Measurements from ENCODE around the gene PLIN4. TPM values are rescaled to one million over a fixed set of nuclear protein-coding genes. Genes with fewer than 3 reads are reported as not detected.

The PLIN4 gene
- total RNA-seq, 1 donor from 2014 or later = 58.1 TPM

DNA sequence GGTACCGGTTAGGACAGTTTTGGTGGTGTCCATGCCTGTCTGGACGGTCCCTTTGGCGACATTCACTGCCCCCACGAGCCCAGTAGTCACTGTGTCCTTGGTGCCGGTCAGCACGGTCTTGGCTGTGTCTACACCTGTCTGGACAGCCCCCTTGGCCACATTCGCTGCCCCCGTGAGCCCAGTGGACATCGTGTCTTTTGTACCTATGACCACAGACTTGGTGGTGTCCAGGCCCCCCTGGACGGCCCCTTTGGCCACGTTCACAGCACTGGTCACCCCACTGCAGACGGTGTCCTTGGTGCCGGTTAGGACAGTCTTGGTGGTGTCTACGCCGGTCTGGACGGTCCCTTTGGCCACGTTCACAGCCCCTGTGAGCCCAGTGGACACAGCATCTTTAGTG lies 6.2 kb downstream of the PLIN4 start:
- ATAC-seq (no peak), DNase-seq (ENCODE audit: low spot score) (no peak)
- intact Hi-C loops (cut with DNase I) = no loop called here

DNA sequence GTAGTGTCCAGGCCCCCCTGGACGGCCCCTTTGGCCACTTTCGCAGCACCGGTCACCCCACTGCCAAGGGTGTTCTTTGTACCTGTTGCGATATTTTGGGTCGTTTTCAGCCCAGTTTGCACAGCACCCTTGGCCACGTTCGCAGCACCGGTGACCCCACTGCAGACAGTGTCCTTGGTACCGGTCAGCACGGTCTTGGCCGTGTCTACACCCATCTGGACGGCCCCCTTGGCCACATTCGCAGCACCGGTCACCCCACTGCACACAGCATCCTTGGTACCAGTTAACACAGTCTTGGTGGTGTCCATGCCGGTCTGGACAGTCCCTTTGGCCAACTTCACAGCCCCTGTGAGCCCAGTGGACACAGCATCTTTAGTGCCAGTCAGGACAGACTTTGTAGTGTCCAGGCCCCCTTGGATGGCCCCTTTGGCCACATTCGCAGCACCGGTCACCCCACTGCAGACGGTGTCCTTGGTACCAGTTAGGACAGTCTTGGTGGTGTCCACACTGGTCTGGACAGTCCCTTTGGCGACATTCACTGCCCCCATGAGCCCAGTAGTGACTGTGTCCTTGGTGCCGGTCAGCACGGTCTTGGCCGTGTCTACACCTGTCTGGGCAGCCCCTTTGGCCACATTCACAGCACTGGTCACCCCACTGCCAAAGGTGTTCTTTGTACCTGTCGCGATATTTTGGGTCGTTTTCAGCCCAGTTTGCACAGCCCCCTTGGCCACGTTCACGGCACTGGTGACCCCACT lies 6.8 kb downstream of the PLIN4 start:
- ATAC-seq (no peak), DNase-seq (ENCODE audit: low spot score) (peak; percentile 56)
- intact Hi-C loops (cut with DNase I) = no loop called here

DNA sequence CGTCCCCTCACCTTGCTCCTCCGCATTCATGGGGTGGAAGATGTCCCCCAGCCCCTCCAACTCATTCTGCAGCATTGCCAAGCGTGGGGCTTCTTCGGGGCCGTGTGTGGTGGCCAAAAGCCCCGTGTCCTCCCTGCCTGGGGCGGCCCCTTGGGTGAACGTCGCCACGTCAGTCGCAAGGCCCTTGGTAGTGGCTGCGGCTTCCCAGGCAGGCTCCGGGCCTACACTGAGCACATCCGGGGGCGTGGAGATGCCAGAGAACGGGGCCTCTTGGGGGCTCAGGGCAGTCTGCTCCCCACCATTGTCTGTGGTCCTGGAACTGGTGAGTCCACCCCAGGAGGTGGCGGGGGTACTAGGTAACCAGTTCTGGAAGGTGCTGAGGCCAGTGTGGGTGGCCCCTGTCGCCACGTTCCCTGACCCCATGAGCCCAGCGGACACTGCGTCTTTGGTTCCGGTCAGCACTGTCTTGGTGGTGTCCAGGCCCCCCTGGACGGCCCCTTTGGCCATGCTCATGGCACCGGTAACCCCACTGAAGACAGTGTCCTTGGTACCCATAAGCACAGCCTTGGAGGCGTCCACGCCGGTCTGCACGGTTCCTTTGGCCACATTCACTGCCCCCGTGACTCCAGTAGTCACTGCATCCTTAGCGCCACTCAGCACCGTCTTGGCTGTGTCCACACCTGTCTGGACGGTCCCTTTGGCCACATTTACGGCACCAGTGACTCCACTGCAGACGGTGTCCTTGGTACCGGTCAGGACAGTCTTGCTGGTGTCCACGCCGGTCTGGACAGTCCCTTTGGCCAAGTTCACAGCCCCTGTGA lies 7.6 kb downstream of the PLIN4 start:
- DNase-seq (ENCODE audit: low spot score) (no peak), ATAC-seq (peak; percentile 21)
- intact Hi-C loops (cut with DNase I) = no loop called here

DNA sequence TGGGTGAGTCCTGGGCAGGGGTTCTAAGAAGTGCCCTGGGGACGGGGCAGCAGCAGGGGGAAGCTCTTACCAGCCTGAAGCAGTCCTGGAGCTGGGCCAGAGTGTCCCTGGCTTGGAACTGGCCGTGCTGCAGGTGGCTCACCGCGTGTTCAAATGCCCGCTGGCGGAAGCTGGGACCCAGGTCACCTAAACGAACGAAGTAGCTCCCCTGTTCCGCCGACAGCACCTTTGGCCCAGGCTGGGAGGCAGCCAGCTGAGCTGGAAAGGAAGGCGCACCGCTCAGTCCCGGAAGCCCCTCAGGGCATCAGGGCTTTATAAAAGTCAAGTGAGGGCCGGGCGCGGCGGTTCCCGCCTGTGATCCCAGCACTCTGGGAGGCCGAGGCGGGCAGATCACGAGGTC lies 9.6 kb downstream of the PLIN4 start:
- intact Hi-C loops (cut with DNase I) = no loop called here
- no peak for DNase-seq (ENCODE audit: low spot score)
- ATAC-seq = no peak

DNA sequence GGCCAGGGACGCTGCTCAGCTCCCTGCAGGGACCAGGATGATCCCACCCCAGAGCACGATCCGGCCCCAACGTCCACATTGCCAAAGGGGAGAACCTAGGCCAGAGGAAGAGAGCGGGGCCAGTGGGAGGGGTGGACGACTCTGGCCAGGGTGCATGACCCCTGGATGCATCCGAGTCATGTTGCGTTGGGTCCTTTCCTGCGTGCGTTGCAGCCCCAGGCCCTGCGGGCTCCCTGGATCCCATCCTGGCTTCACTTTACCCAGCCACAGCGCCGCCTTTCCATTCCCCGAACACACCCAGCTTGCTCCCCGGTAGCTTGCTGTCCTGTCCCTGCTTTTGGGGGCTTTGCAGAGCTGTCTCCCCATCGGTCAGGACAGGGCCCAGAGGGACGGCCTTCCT lies 10.5 kb downstream of the PLIN4 start:
- DNase-seq (ENCODE audit: low spot score) (no peak), ATAC-seq (no peak)
- intact Hi-C loops (cut with DNase I) = no loop called here

DNA sequence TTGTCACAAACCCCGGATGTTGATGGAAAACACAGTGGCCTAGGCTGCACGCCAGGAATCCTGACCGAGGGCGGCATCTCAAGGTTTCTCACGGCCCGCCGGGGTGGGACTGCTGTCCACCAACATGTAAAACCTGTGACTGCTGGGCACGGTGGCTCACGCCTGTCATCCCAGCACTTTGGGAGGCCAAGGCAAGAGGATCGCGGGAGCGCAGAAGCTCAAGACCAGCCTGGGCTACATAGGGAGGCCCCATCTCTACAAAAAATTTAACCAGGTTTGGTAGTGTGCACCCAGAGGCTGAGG lies 11.2 kb downstream of the PLIN4 start:
- ATAC-seq (no peak), DNase-seq (ENCODE audit: low spot score) (no peak)
- intact Hi-C loops (cut with DNase I) = no loop called here

DNA sequence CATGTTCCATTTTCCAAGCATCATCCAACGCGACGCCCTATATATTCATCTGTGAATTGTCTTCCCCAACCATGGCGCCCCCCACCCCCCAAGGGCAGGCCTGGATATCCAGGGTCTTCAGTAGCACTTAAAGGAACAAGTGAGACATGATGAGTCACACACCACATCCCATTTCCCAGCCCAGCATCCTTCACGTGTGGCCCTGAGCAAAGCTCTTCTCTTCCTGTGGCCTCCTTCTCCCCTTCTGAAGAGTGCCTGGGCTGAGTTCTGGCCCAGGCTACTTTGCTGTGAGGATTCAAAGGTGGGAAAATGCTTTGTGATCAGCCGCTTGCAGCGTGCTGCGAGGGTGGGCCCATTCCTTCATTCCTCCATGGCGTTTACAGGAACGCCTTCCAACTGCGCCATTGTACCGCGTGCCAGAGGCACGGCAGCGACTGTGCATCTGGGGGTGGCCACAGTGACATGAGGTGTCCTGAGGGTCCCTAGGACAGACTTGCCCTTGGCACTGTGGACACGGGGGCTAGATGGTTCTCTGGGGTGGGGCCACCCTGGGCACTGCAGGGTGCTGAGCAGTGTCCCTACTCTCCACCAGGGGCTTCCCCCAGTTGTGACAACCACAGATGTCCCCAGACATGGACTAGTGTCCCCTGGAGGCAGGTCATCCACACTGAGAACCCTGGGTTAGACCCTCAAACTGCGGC lies 11.7 kb downstream of the PLIN4 start:
- ATAC-seq = no peak
- no peak for DNase-seq (ENCODE audit: low spot score)
- intact Hi-C loops (cut with DNase I) = no loop called here

DNA sequence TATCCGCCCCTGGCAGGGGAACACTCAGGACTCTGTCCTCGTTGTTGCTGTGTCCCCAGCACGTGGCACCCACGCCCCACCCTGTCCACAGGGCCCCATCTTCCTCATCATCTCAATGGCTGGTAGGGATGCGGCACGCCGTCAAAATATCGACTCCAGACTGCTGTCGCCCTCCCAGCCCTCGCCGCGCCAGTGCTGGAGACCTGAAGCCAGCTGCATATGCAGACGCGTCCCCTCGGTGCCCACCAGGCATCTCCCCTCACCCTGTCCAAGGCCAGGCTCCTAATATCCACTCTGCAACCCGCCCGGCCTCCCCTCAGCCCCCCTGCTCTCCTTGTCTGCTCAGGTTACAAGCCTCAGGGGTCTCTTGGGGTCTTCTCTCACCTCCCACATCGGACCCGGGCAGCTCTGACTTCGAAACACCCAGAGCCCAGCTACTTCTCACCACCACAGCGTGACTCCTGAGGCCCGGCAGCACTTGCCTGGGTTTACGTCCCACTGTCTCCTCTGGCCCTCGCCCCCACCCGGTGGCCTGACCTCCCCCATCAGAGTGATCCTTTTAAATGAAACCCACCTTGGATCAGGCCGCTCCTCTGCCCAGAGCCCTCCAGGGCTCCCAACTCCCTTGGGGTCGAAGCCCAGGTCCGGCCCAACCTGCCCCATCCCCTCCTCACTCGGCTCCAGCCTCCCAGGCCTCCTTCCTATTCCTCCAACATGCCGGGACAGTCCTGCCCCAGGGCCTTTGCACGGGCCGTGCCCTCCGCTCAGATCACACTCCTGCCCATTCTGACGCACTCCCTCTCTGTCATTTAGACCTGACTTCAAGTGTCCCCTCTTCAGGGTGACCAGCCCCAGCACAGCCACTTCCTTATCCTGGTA lies 12.5 kb downstream of the PLIN4 start:
- intact Hi-C loops (cut with DNase I) = no loop called here
- ATAC-seq (no peak), DNase-seq (ENCODE audit: low spot score) (no peak)

DNA sequence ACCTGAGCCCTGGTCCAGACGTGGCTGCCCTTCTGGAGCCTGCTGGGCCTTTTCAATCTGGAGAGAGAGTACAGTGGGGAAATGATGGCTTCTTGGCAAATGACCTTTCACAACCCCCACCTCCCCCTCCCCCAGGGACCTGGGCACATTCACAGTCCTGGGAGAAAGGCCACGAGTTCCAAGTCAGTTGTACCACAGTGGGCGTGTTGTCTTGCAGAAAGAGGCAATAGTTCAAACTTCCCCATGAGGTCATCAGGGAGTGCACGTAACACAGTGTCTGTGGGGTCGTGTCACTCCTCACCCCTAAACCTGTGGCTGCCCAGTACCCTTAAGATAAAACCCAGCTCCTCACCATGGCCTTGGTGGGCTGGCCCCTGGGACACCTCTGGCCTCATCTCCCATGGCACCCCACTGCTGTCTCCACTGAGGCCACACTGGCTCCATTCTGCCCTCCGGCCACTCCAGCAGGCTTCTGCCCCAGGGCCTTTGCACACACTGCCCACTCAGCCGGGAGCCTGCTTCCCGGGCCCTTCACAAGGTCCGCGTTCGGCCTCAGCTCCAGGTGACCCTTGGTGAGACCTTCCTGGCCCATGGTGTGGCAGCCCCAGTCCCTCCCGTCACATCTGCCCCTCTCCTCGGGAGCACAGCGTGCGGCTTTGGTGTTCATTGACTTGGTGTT lies 13.3 kb downstream of the PLIN4 start:
- intact Hi-C loops (cut with DNase I) = no loop called here
- DNase-seq (ENCODE audit: low spot score) = no peak

DNA sequence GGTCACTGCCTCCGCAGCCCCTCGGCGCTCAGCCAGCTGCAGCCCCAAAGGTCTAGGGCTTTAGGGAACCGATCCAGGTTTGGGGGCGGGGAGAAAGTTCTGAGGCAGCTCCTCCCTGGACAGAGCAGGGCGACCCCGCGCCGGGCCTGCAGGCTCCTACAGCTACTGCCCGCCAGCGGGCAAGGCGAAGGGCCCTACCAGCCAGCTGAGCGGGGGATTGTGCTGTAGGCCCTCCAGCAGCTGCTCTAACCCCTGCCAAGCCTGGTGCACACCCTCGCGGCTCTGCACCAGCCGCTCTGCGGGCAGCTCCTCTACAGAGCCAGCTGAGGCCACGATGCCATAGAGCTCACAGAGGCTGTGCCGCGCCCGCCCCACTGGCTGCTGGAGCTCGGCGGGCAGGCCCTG lies 14.0 kb downstream of the PLIN4 start:
- ATAC-seq (peak; percentile 18), DNase-seq (ENCODE audit: low spot score) (no peak)
- intact Hi-C loops (cut with DNase I) = no loop called here

More for the DNA sequence above, 13.3 kb downstream of the PLIN4 start:
- peak; percentile 20 for ATAC-seq

DNA sequence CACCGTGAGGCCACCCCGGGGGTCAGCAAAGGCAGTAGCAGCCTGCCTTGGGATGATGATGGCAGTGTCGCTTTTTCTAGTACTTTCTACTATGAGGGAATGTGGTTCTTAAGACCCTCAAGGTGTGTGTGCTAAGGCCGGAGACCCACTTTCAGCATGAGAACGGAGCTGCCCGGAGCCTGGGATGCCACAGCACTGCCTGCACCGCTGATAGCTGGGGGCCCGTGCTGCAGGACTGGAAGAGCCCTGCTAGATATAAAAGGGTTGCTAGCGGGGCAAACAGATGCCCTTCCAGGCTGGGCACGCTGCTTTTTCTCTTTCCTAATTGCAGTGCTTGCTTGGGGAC lies 14.5 kb downstream of the PLIN4 start:
- DNase-seq (ENCODE audit: low spot score) = no peak
- intact Hi-C loops (cut with DNase I) = no loop called here
- no peak for ATAC-seq

DNA sequence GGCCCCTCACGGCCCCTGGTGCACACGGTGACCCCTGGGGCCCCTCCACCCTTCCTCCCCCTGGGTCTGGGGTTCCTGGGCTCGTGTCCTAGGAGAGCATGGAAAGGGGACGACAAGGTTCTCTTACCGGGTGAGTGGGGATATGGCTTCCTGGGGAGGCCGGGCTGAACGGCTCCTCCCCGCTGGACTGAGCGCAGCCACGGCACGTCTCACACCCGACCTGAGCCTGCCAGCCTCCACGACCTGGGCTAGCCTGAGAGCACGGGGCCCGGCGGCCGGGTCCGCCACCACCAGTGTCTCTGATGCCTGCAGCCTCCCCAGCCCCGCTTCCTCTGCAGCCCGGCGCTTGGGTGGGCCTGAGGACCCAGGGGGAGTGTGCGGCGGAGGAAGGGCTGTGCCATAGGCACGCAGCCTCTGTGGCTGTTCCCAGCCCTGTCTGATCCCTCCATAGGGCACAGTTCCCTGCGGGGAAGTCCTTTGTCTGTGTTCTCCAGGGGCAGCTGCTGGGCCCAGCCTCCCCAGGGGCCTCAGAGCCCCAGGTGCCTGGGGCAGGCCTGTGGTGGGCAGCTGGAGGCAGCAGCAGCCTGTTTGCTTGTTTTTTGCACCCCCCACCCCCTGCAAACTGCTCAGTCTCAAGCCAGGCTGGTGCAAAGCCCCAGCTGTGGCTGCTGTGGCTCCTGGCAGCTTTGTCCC lies 15.0 kb downstream of the PLIN4 start:
- ATAC-seq = no peak
- intact Hi-C loops (cut with DNase I) = no loop called here
- DNase-seq (ENCODE audit: low spot score) = peak; percentile 57

DNA sequence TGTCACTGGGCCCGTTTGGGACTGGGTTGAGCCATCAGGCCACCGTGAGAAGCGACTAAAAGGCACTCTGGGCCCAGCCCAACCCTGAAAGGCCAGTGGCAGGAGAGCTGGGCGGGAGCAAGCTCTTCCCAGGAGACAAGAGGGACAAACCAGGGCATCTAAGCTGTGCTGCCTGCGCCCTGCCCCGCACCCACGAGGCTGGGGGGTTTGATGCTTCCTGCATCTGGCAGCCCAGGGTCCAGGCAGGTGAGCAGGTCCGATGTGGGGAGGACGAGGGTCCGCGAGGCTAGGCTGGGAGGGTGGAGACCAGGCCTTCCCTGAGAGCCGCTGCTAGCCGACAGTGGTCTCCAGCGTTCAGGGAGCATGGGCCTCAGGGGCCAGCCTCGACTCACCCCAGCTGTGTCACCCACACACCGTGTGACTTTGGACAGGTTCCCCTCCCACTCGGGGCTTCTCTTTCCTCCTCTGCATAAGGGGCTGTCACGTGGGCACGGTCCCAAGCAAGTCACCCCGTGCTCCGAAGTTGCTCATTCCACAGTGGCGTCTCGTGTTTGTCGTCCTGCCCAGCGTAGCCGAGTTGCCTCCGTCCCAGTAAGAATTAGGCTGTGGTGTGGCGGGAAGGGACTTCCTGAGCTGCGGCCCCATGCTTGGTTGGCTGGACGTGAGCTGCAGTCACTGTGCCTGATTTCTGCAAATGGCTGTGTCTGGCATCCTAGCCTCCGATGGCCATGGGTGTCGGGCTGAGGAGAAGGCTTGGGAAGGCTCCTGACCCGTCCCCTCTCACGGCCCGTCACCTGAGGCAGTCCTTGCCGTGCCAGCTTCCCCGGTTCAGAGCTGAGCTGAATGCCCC lies 15.8 kb downstream of the PLIN4 start:
- intact Hi-C loops (cut with DNase I) = no loop called here
- DNase-seq (ENCODE audit: low spot score) (no peak), ATAC-seq (no peak)

DNA sequence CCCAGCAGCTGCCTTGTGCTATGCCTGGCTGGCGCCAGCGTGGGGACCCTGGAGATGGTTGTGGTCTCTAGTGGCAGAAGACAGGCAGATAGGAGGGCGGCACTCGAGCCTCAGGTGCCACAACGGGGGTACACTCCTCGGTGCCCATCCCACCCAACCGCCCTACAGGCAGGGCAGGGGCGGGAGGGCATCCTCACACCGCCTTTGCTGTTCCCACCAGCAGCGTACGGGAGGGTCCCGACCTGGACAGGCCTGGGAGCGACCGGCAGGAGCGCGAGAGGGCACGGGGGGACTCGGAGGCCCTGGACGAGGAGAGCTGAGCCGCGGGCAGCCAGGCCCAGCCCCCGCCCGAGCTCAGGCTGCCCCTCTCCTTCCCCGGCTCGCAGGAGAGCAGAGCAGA lies 16.6 kb downstream of the PLIN4 start:
- DNase-seq (ENCODE audit: low spot score) (peak; percentile 51), ATAC-seq (no peak)
- intact Hi-C loops (cut with DNase I) = no loop called here

DNA sequence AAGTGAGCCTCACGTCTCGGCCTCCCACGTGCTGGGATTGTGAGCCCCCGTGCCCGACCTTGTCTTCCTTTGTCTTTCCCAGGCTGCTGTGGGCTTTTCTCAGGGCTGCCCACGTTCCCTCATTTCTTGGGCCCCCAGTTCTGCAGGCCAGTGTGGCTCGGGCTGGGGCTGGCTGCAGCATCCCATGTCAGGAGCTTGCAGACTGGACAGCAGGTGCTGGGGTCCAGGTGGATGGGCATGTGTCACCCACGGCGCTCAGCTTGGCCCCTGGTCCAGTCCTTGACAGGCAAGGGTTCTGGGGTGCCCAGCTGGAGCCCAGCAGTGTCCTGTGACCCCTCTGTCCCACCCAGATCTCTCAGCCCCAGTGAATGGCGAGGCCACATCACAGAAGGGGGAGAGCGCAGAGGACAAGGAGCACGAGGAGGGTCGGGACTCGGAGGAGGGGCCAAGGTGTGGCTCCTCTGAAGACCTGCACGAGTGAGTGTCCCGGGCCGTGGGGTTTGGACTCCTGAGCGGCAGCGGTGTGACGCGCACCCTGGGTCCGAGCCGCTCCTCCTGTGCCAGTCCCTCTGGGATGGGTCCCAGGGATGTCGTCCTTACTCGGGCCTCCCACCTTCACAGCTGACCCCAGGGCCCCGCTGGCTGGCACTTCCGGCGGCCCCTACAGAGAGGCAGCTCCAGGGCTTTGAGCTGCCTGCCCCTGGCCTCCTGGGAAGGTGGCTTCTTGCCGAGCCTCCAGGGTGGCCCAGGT lies 17.3 kb downstream of the PLIN4 start:
- ATAC-seq = no peak
- intact Hi-C loops (cut with DNase I) = no loop called here
- peak; percentile 55 for DNase-seq (ENCODE audit: low spot score)

DNA sequence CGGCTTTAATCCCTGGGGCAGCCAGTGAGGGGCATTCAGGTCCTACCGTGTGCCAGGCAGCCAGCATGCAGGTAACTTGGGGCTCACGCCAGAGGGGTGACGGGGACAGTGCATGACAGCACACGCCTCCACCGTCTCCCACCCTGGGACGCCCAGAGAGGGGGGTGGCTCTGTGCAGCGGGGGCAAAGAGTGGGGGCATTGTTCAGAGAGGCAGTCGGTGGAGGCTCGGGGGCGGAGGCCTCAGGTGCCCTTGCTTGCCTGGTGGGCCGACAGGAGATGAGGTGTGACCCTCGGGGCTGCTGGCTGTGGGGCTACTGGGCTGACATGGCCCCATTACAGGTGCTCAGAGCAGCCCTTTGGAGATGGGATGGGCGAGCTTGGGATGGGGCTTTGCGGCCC lies 18.4 kb downstream of the PLIN4 start:
- ATAC-seq (no peak), DNase-seq (ENCODE audit: low spot score) (no peak)

DNA sequence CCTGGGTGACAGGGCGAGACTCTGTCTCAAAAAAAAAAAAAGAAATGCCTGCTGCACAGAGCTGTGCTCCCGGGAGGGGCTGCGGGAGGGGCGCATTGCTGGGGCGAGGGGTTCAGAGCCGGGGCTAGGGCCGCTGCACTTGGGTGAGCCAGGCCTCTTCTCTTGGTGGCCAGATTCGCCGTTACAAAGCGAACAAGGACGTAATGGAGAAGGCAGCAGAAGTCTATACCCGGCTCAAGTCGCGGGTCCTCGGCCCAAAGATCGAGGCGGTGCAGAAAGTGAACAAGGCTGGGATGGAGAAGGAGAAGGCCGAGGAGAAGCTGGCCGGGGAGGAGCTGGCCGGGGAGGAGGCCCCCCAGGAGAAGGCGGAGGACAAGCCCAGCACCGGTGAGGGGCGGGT lies 19.0 kb downstream of the PLIN4 start:
- DNase-seq (ENCODE audit: low spot score) = no peak
- intact Hi-C loops (cut with DNase I) = no loop called here
- no peak for ATAC-seq

More for the DNA sequence above, 18.4 kb downstream of the PLIN4 start:
- intact Hi-C loops (cut with DNase I) = no loop called here

Data from sciatic nerve (tissue), 2 donors.